Retinal pigment epithelial cell (primary cell): ENCODE results near the gene PDZD2.

ENCODE experiments used
- DNase-seq: peaks from one replicate; pipeline ENCODE4 v3.0.0-alpha.2; 2010; ENCODE audit warnings: low read depth
- H3K4me3 ChIP-seq: 2 replicates; pipeline ENCODE4 v1.5.1; 2011; ENCODE audit warnings: mild to moderate bottlenecking, low read length, control low read depth, moderate library complexity
- CTCF ChIP-seq: conservative IDR thresholded peaks from 2 replicates; pipeline ENCODE4 v1.5.1; 2011; ENCODE audit warnings: low read depth, low read length, control low read depth, inconsistent platforms

Gene PDZD2

GRCh38 chr5:32088214-32088613 is 449.3 kb downstream of the PDZD2 start:
- no peak for TF ChIP-seq CTCF
- DNase-seq = no peak
- H3K4me3 ChIP-seq = no peak overlapping the region

- no peak overlapping the region for H3K4me3 ChIP-seq
- TF ChIP-seq CTCF = no peak
- no peak for DNase-seq
Measured at GRCh38 chr5:32089146-32090000, 450.4 kb downstream of the PDZD2 start.

- TF ChIP-seq CTCF = no peak
- no peak for DNase-seq
- H3K4me3 ChIP-seq = no peak overlapping the region
Measured at GRCh38 chr5:32090026-32090754, 451.3 kb downstream of the PDZD2 start.

GRCh38 chr5:32090755-32091128 is 451.8 kb downstream of the PDZD2 start:
- no peak overlapping the region for H3K4me3 ChIP-seq
- TF ChIP-seq CTCF = no peak
- DNase-seq = no peak

GRCh38 chr5:32092938-32093812 is 454.2 kb downstream of the PDZD2 start:
- peak; percentile 31 for DNase-seq
- no peak overlapping the region for H3K4me3 ChIP-seq
- TF ChIP-seq CTCF = peak; percentile 78

GRCh38 chr5:32094691-32095090 is 455.8 kb downstream of the PDZD2 start:
- DNase-seq = no peak
- no peak for TF ChIP-seq CTCF

More at GRCh38 chr5:32094691-32095090, 455.8 kb downstream of the PDZD2 start:
- no peak overlapping the region for H3K4me3 ChIP-seq
